Measurements from ENCODE around the gene DUS1L.
"Not testable (repeated sequence)": the region's sequence is repeated elsewhere in the genome, so short reads cannot be mapped to it uniquely, and the experiment has no call there.

DUS1L gene

GRCh38 chr17:82047379-82047778 lies 18.2 kb downstream of the DUS1L start:
- Histone ChIP-seq H3K4me1 (ENCODE audit: control insufficient read depth, insufficient read depth, low read length, poor library complexity, severe bottlenecking) (peaks cover 12% of the 10 kb centered on the region), H3K27me3 (replicated peaks; ENCODE audit: control insufficient read depth, insufficient read depth, low read length, poor library complexity, severe bottlenecking) (no peaks in the 10 kb centered on the region), H3K9me3 (ENCODE audit: control insufficient read depth, low read length) (no peaks in the 10 kb centered on the region), H3K27ac (ENCODE audit: insufficient read depth, low read length, poor library complexity, severe bottlenecking) (no peak overlapping the region), H3K36me3 (ENCODE audit: control insufficient read depth, insufficient read depth, low read length) (peaks cover 4% of the 10 kb centered on the region), H3K4me3 (ENCODE audit: insufficient read depth, low read depth, low read length, poor library complexity, severe bottlenecking) (no peak overlapping the region)
- DNase-seq, result no peak

GRCh38 chr17:82046903-82047302 lies 18.7 kb downstream of the DUS1L start:
- Histone ChIP-seq H3K36me3 (ENCODE audit: control insufficient read depth, insufficient read depth, low read length) (peaks cover 4% of the 10 kb centered on the region), H3K27me3 (replicated peaks; ENCODE audit: control insufficient read depth, insufficient read depth, low read length, poor library complexity, severe bottlenecking) (no peaks in the 10 kb centered on the region), H3K27ac (ENCODE audit: insufficient read depth, low read length, poor library complexity, severe bottlenecking) (no peak overlapping the region), H3K9me3 (ENCODE audit: control insufficient read depth, low read length) (no peaks in the 10 kb centered on the region), H3K4me3 (ENCODE audit: insufficient read depth, low read depth, low read length, poor library complexity, severe bottlenecking) (no peak overlapping the region), H3K4me1 (ENCODE audit: control insufficient read depth, insufficient read depth, low read length, poor library complexity, severe bottlenecking) (peaks cover 9% of the 10 kb centered on the region)
- DNase-seq, result no peak

- DNase-seq, result no peak
- Histone ChIP-seq H3K27me3 (replicated peaks; ENCODE audit: control insufficient read depth, insufficient read depth, low read length, poor library complexity, severe bottlenecking) (no peaks in the 10 kb centered on the region), H3K36me3 (ENCODE audit: control insufficient read depth, insufficient read depth, low read length) (peaks cover 4% of the 10 kb centered on the region), H3K4me1 (ENCODE audit: control insufficient read depth, insufficient read depth, low read length, poor library complexity, severe bottlenecking) (peaks cover 9% of the 10 kb centered on the region), H3K27ac (ENCODE audit: insufficient read depth, low read length, poor library complexity, severe bottlenecking) (no peak overlapping the region), H3K9me3 (ENCODE audit: control insufficient read depth, low read length) (no peaks in the 10 kb centered on the region), H3K4me3 (ENCODE audit: insufficient read depth, low read depth, low read length, poor library complexity, severe bottlenecking) (no peak overlapping the region)
Measured at GRCh38 chr17:82045936-82046484, 19.6 kb downstream of the DUS1L start.

GRCh38 chr17:82043507-82043906 lies 22.1 kb downstream of the DUS1L start:
- Histone ChIP-seq H3K9me3 (ENCODE audit: control insufficient read depth, low read length) (no peaks in the 10 kb centered on the region), H3K4me1 (ENCODE audit: control insufficient read depth, insufficient read depth, low read length, poor library complexity, severe bottlenecking) (no peaks in the 10 kb centered on the region), H3K27me3 (replicated peaks; ENCODE audit: control insufficient read depth, insufficient read depth, low read length, poor library complexity, severe bottlenecking) (no peaks in the 10 kb centered on the region), H3K36me3 (ENCODE audit: control insufficient read depth, insufficient read depth, low read length) (peaks cover 4% of the 10 kb centered on the region), H3K27ac (ENCODE audit: insufficient read depth, low read length, poor library complexity, severe bottlenecking) (no peak overlapping the region), H3K4me3 (ENCODE audit: insufficient read depth, low read depth, low read length, poor library complexity, severe bottlenecking) (no peak overlapping the region)
- DNase-seq, result no peak

- H3K27me3 ChIP-seq (replicated peaks; ENCODE audit: control insufficient read depth, insufficient read depth, low read length, poor library complexity, severe bottlenecking), result no peaks in the 10 kb centered on the region
- no peak for DNase-seq
- H3K9me3 ChIP-seq (ENCODE audit: control insufficient read depth, low read length), result no peaks in the 10 kb centered on the region
- H3K4me1 ChIP-seq (ENCODE audit: control insufficient read depth, insufficient read depth, low read length, poor library complexity, severe bottlenecking), result no peaks in the 10 kb centered on the region
- no peak overlapping the region for H3K27ac ChIP-seq (ENCODE audit: insufficient read depth, low read length, poor library complexity, severe bottlenecking)
- H3K36me3 ChIP-seq (ENCODE audit: control insufficient read depth, insufficient read depth, low read length), result peaks cover 4% of the 10 kb centered on the region
- no peak overlapping the region for H3K4me3 ChIP-seq (ENCODE audit: insufficient read depth, low read depth, low read length, poor library complexity, severe bottlenecking)
Measured at GRCh38 chr17:82042649-82043048, 23.0 kb downstream of the DUS1L start.

GRCh38 chr17:82041144-82041814 lies 24.3 kb downstream of the DUS1L start:
- Histone ChIP-seq H3K27me3 (replicated peaks; ENCODE audit: control insufficient read depth, insufficient read depth, low read length, poor library complexity, severe bottlenecking) (no peaks in the 10 kb centered on the region), H3K4me1 (ENCODE audit: control insufficient read depth, insufficient read depth, low read length, poor library complexity, severe bottlenecking) (peaks cover 7% of the 10 kb centered on the region), H3K4me3 (ENCODE audit: insufficient read depth, low read depth, low read length, poor library complexity, severe bottlenecking) (no peak overlapping the region), H3K36me3 (ENCODE audit: control insufficient read depth, insufficient read depth, low read length) (no peaks in the 10 kb centered on the region), H3K27ac (ENCODE audit: insufficient read depth, low read length, poor library complexity, severe bottlenecking) (no peak overlapping the region), H3K9me3 (ENCODE audit: control insufficient read depth, low read length) (no peaks in the 10 kb centered on the region)
- no peak for DNase-seq

- H3K27ac ChIP-seq (ENCODE audit: insufficient read depth, low read length, poor library complexity, severe bottlenecking), result no peak overlapping the region
- no peaks in the 10 kb centered on the region for H3K9me3 ChIP-seq (ENCODE audit: control insufficient read depth, low read length)
- DNase-seq, result no peak
- no peaks in the 10 kb centered on the region for H3K27me3 ChIP-seq (replicated peaks; ENCODE audit: control insufficient read depth, insufficient read depth, low read length, poor library complexity, severe bottlenecking)
- no peak overlapping the region for H3K4me3 ChIP-seq (ENCODE audit: insufficient read depth, low read depth, low read length, poor library complexity, severe bottlenecking)
- peaks cover 16% of the 10 kb centered on the region for H3K4me1 ChIP-seq (ENCODE audit: control insufficient read depth, insufficient read depth, low read length, poor library complexity, severe bottlenecking)
- no peaks in the 10 kb centered on the region for H3K36me3 ChIP-seq (ENCODE audit: control insufficient read depth, insufficient read depth, low read length)
Measured at GRCh38 chr17:82039695-82040299, 25.8 kb downstream of the DUS1L start.

- not testable (repeated sequence) for H3K9me3 ChIP-seq (ENCODE audit: control insufficient read depth, low read length); DNase-seq; H3K27me3 ChIP-seq (replicated peaks; ENCODE audit: control insufficient read depth, insufficient read depth, low read length, poor library complexity, severe bottlenecking); H3K27ac ChIP-seq (ENCODE audit: insufficient read depth, low read length, poor library complexity, severe bottlenecking); H3K36me3 ChIP-seq (ENCODE audit: control insufficient read depth, insufficient read depth, low read length); H3K4me3 ChIP-seq (ENCODE audit: insufficient read depth, low read depth, low read length, poor library complexity, severe bottlenecking)
- H3K4me1 ChIP-seq (ENCODE audit: control insufficient read depth, insufficient read depth, low read length, poor library complexity, severe bottlenecking), result peaks cover 16% of the 10 kb centered on the region
Measured at GRCh38 chr17:82038796-82039409, 26.7 kb downstream of the DUS1L start.

- DNase-seq, result no peak
- Histone ChIP-seq H3K27me3 (replicated peaks; ENCODE audit: control insufficient read depth, insufficient read depth, low read length, poor library complexity, severe bottlenecking) (no peaks in the 10 kb centered on the region), H3K36me3 (ENCODE audit: control insufficient read depth, insufficient read depth, low read length) (no peaks in the 10 kb centered on the region), H3K9me3 (ENCODE audit: control insufficient read depth, low read length) (no peaks in the 10 kb centered on the region), H3K27ac (ENCODE audit: insufficient read depth, low read length, poor library complexity, severe bottlenecking) (peak overlapping the region; percentile 67), H3K4me3 (ENCODE audit: insufficient read depth, low read depth, low read length, poor library complexity, severe bottlenecking) (peak overlapping the region; percentile 77), H3K4me1 (ENCODE audit: control insufficient read depth, insufficient read depth, low read length, poor library complexity, severe bottlenecking) (peaks cover 16% of the 10 kb centered on the region)
Measured at GRCh38 chr17:82037889-82038195, 27.8 kb downstream of the DUS1L start.

Measured in effector memory CD4-positive, alpha-beta T cell (primary cell).